ENCODE data around the gene RPL37A.

Gene RPL37A

DNA sequence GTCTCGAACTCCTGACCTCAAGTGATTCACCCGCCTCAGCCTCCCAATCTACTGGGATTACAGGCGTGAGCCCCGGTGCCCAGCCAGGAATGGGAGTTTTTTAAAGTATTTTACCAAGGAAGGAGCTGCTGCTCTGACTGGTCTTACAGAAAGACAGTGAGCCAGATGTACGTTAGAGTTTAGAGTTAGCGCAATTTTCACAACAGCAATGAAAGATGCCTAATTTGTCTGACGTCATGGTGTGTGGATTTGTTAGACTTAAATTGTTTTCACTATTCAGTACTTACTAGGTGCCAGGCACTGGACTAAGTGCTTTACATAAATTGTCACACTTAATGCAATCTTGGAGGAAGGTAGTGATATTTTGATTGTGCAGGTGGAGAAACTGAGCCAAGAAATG, 12.4 kb upstream of the RPL37A start:
- no peak for TF ChIP-seq CTCF (IDR thresholded peaks at IDR 0.05; ENCODE audit: low read length, missing control alignments)
- H3K4me3 ChIP-seq (replicated peaks; ENCODE audit: low read depth, low read length): no peak overlapping the region
- DNase-seq (ENCODE audit: low read depth): no peak

DNA sequence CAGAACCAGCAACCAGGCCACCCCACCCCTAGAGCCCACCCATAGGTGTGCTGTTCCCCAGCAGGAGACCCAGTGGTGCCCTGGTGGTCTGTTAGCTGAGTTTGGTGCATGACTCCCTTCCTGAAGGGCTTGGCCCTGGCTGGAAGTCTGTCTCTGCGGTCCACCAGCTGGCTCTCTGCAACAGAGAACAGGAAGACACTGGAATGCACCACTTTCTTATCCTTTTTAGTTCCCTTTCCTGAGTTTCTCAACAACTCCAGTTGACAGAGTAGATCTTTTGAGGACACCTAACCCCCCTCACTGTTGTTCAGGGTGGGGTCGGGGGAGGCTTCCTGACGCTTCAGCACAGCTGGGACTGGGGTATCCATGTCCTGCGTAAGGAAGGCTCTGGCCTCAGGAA, 11.9 kb upstream of the RPL37A start:
- no peak for TF ChIP-seq CTCF (IDR thresholded peaks at IDR 0.05; ENCODE audit: low read length, missing control alignments)
- peak; percentile 72 for DNase-seq (ENCODE audit: low read depth)
- H3K4me3 ChIP-seq (replicated peaks; ENCODE audit: low read depth, low read length): no peak overlapping the region

DNA sequence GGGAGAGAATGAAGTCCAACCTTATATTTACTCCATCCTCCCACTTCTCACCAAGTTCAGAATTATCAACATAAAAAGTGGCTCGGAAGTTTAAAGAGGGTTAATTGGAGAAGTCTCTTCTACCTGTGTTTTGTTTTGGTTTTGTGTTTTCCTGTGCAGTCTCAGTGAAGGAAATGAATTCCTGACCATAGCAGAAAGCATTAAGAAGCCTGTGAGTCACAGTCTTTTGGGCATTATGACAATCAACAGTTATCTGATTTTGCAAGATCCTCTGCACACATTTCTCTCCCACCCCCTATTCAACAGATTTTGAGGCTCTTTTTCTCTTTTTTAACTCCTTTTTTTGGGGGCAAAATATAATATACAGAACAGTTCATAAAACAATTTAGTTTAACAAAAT, 8.6 kb upstream of the RPL37A start:
- peak; percentile 74 for DNase-seq (ENCODE audit: low read depth)
- TF ChIP-seq CTCF (IDR thresholded peaks at IDR 0.05; ENCODE audit: low read length, missing control alignments): no peak
- H3K4me3 ChIP-seq (replicated peaks; ENCODE audit: low read depth, low read length): no peak overlapping the region

DNA sequence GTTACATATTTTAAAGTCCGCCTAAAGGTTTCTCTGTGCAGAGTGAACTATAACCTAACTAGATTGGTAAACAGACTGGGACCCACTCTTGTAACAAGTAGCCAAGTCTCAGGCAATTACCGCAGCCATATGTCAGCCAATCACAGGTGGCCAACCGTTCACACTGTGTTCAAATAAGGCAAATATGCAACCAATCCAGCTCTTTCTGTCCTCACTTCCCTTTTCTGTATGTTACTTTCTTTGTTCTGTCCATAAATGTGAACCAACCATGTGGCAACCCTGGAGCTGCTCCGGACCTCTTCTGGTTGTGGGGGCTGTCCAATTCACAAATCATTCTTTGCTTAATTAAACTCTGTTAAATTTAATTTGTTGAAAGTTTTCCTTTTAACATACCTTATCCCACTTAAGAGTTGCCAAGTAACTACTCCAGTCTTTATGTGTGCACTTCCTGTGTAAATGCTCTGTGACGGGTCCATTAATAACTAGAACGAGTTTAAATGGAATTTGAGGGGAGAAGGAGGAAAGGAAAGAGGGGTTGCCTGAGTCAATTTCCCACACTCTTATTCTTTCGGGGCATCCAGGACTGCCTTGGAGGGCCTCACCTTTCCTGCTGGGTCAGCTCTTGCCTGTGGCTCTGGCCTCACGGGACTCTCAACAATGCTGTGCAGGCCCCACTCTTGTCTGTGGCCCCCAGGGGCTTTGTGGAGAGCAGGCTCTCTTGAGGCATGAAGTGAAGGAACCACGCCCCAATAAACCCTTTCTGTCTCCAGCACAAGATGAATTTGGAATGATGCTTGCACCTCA, 6.6 kb upstream of the RPL37A start:
- H3K4me3 ChIP-seq (replicated peaks; ENCODE audit: low read depth, low read length): no peak overlapping the region
- no peak for DNase-seq (ENCODE audit: low read depth)
- no peak for TF ChIP-seq CTCF (IDR thresholded peaks at IDR 0.05; ENCODE audit: low read length, missing control alignments)

GRCh38 chr2:216492597-216493333, 5.9 kb upstream of the RPL37A start:
- DNase-seq (ENCODE audit: low read depth): peak; percentile 86
- no peak overlapping the region for H3K4me3 ChIP-seq (replicated peaks; ENCODE audit: low read depth, low read length)
- TF ChIP-seq CTCF (IDR thresholded peaks at IDR 0.05; ENCODE audit: low read length, missing control alignments): no peak

- no peak for TF ChIP-seq CTCF (IDR thresholded peaks at IDR 0.05; ENCODE audit: low read length, missing control alignments)
- no peak for DNase-seq (ENCODE audit: low read depth)
- H3K4me3 ChIP-seq (replicated peaks; ENCODE audit: low read depth, low read length): no peak overlapping the region
These were observed 5.3 kb upstream of the RPL37A start for GRCh38 chr2:216493334-216493685.
